Fibroblast of the conjunctiva (primary cell): Measurements from ENCODE around the gene HOXB13.
"Not testable (repeated sequence)": the region's sequence is repeated elsewhere in the genome, so short reads cannot be mapped to it uniquely, and the experiment has no call there.

Experiments used
- DNase-seq: peaks from one replicate; pipeline ENCODE4 v3.0.0-alpha.2; 2010; ENCODE audit warnings: low read depth

Gene HOXB13

GRCh38 chr17:48726114-48726915 is 2.2 kb downstream of the HOXB13 start:
- DNase-seq: no peak

DNA sequence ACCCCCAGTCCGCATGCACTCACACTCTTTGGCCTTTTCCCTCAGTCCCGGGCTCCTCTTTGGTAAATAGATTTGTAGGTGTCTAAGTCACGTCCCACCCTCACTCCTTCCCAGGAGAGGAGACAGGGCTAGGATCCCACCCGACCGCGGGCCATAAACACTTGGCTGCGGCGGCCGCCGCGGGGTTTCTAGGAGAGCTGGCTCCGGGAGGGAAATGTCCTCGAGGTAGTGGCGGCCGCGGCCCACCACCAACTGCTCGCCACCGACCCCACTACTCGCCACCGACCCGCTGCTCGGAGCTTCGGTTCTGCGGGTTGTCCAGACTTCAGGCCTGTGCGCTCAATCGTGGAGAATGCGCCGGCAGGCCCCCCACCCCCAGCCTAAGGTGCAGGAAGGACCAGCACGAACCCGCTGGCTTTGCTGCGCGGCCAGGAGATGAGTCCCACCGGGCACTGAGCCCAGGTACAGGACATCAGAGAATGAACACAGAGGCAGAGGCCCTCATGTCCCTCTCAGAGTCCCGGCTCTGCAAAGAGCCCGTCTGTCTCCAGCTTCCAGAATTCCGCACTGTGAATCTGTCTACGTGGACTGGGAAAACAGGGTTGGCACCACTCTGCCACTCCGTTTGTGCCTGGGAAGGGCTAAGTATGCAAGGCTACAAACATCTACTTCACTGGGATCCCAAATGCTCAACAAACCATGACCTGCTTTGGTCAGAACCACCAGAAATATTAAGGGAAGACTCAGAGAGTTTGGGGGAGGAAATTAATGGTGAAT is 3.1 kb downstream of the HOXB13 start:
- DNase-seq: no peak

- DNase-seq: no peak
These were observed 3.6 kb downstream of the HOXB13 start for GRCh38 chr17:48725004-48725287.

GRCh38 chr17:48724251-48725003 is 4.1 kb downstream of the HOXB13 start:
- peak; percentile 51 for DNase-seq

DNA sequence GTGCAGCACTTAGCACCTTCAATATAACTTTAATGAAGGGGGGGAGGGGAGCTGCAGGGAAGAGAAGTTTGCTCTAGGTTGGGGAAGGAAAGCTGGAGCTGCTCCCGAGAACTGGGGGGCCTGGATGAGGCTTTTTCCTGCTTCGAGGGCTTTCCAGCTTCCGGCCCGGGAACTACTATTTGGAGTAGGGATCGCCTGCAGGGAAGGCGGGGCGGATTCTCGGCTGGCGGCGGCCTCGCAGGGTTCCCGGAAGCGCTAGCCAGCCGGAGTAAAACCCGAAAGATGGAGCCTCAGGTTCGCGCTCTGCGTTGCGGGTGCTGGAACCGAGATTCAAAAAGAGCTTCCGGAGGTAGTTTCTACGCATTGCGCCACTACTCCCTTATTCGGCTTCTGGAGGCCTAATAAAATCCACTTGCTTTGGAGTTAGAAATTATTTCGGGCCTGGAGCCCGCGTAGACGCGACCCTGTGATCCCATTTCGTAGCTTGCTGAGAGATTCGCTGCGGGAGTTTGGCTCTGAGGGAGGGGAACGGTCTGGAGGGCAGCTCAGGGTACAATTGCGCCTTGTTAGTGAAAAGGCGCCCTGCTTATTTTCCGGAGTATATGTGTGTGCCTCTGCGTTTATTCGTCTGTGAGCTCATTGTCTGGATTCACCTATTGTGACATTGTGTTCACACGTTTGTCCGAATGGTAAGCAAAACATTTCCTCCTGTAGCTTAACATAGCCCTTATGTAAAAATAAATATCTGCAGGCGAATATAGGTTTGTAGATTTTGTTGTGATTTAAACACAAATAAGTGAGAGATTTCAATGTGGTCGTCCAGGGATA is 4.9 kb downstream of the HOXB13 start:
- no peak for DNase-seq

GRCh38 chr17:48722915-48723422 is 5.6 kb downstream of the HOXB13 start, which contains the start of gene PRAC2:
PRAC2 (plus strand) TSS chr17:48723185; CDS start chr17:48724411, 1,226 bp downstream.
- DNase-seq: no peak

GRCh38 chr17:48722201-48722907 is 6.2 kb downstream of the HOXB13 start, which contains the start of gene PRAC1:
PRAC1 (minus strand) TSS chr17:48722518; CDS start chr17:48722392, 126 bp downstream.
- DNase-seq: no peak

DNA sequence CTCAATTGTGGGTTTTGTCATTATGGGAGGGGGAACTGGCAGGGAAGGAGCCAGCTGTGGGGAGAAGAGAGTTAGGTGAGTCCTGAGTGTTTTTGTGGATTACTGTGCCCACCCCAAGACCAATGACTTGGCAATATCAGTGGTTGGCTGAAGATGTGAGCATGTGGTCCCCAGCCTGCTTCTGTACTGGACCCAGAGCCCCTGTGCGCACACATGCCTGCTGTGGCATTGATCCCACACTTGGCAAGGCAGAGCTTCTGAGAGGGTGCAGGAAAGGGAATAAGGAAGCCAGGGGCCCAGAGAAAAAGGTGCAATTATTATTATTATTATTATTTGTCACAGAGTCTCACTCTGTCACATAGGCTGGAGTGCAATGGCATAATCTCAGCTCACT is 7.5 kb downstream of the HOXB13 start:
- no peak for DNase-seq

GRCh38 chr17:48720266-48721008 is 8.1 kb downstream of the HOXB13 start:
- DNase-seq: no peak

DNA sequence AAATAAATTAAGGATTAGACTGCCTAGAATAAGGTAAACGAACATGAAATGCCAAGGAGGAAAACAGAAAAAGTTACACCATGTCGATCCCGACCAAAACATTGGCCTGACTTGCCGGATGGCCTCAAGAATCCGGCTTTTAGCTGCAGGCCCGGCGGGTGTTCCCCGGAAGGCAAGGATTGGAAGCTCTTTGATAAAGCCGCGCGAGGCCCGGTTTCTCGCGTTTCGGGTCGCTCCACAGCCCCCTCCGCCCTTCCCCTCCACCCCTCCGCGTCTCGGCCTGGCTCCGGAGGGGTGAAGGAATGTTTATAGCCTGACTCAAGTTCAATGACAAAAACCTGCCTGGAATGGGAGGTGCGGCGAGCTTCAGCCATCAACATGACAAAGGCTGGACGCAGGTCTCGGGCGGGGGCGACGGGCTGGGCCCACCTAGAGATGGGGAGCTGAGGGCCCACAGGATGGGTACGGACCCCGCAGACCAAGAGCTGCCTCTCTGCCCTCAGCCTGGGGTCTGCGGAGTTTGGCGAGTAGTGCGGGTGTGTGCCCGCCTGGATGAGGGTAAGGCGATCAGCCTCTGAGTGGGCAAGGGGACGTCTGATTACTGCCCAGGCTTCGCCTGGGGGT is 8.8 kb downstream of the HOXB13 start:
- no peak for DNase-seq

DNA sequence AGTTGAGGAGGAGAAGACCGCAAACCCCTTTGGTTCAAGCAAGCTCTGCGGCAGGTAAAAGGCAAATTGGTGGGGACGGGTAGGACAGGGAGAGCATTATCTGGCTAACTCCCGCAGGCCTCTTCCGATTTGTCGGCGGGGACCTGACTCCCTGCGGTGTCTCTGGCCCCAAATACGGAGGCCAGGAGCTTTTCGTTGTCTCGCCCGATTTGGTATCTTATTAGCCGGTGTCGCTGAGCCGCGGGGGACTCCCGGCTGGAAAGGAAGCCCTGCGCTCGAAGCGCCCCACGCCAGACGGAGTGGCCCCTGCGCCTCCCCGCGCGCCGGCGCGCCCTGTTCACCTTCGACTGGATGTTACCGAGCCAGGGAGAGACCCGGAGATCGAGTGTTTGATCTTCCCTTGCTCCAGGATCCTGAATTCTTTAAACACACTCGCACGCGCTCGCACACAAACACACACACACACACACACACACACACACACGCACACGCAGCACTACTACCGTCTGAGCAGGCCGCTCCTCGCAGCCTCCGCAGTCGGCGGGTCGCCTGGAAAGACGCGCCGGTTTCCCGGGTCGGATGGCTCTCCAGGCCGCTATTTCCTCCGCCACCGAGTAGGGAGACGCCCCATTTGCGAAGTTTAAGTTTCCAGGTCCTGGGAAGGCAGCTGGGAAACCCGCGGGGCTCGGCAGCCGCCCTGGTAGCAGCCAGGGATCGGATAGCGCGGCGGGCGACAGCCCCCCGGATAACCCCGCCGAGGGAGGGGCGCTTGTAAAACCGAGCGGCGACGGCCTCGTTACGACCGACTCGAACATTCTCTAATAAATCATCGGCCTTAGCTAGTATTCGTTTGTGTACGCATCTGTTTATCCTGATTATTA is 9.5 kb downstream of the HOXB13 start:
- DNase-seq: no peak

DNA sequence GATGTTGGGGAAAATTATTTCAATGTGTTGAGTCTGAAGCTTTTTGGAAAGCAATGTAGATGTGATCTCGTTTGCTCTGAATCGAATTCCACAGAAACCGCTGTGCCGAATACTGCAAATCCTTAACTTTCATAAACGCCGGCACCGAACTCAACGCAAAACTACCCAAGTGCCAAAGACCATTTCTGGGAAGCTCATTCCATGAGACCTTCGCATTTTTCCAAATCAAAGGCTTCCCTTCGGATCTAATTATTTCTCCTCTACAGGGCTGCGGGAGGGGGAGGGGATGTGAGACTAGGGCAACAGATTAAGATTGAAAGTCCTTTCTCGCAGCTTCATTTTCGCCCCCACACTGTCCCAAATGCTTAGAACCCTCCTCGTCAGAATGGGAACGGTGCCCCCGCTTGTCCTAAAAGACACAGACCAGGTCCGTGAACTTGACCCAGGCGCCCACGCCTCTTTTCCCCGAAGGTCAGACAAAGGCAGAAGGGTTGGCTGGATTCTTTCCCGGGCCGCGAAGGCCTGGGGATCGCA is 10.3 kb downstream of the HOXB13 start:
- no peak for DNase-seq

DNA sequence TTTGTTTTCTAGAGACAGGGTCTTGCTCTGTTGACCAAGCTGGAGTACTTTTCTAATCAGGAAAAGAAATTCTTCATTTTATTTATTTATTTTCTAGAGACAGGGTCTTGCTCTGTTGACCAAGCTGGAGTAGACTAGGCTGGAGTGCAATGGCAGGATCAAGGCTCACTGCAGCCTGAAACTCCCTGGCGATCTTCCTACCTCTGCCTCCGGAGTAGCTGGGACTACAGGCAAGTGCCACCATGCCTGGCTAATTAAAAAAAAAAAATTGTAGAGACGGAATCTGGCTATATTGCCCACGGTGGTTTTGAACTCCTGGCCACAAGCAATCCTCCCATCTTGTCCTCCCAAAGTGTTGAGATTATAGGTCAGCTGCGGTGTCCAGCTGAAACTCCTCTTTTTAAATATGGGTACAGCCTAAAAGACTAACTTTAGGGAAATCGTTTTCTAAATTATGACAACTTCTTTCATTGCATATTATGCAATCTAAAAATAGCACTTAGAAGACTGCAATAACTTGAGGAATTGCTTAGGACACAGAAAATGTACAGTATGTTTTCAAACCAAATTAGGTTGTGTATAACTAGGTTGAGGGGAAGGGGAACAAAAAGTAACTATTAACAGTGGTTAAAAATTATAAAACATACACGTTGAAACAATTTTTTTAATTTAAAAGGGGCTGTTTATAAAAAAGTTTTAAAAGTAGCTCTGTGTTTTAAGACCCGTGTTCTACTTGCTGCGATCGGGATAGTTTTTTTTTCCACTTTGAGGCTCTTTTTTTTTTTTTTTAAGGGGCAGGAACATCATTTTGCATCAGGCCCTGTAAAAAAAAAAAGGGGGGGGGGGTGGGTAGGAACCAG is 11.0 kb downstream of the HOXB13 start:
- DNase-seq: no peak

- not testable (repeated sequence) for DNase-seq
These were observed 12.0 kb downstream of the HOXB13 start for GRCh38 chr17:48716549-48716948.

- DNase-seq: no peak
These were observed 12.8 kb downstream of the HOXB13 start for GRCh38 chr17:48715496-48716399.

GRCh38 chr17:48711128-48711527 is 17.4 kb downstream of the HOXB13 start:
- no peak for DNase-seq
